Kidney epithelial cell (primary cell): ENCODE measurements around the gene KIFC3. TPM values are rescaled to one million over a fixed set of nuclear protein-coding genes. Genes with fewer than 3 reads are reported as not detected.

Source experiments
- DNase-seq: peaks from one replicate; pipeline ENCODE4 v3.0.0-alpha.2; 2010; ENCODE audit warnings: low read depth
- H3K27me3 ChIP-seq: 2 replicates; pipeline ENCODE4 v1.6.0; 2011; ENCODE audit warnings: low read length; ENCODE audit not compliant: control insufficient read depth, insufficient read depth
- H3K36me3 ChIP-seq: 2 replicates; pipeline ENCODE4 v1.5.1; 2011; ENCODE audit warnings: low read length; ENCODE audit not compliant: control insufficient read depth, insufficient read depth
- H3K4me3 ChIP-seq: 2 replicates; pipeline ENCODE4 v1.5.1; 2011; ENCODE audit warnings: low read depth, mild to moderate bottlenecking, control low read depth, low read length
- CTCF ChIP-seq: IDR thresholded peaks from 2 replicates; pipeline ENCODE4 v1.5.1; 2011; ENCODE audit warnings: mild to moderate bottlenecking, moderate library complexity, low read length, control low read depth, inconsistent platforms; ENCODE audit not compliant: insufficient read depth, poor library complexity, severe bottlenecking
- total RNA-seq: library from RNA; depleted of rRNA; stranded (reverse); fragments of >200 nt; gene quantifications from 2 replicates; pipeline ENCODE4 v1.2.3, GENCODE V29; 2015

The KIFC3 gene
- total RNA-seq, 1 donor from 2014 or later, result 84.9 TPM

GRCh38 chr16:57826706-57827625 is 24.7 kb upstream of the KIFC3 start:
- no peak for DNase-seq
- no peak for TF ChIP-seq CTCF
- H3K36me3 ChIP-seq, result no peaks in the 10 kb centered on the region
- H3K27me3 ChIP-seq, result no peaks in the 10 kb centered on the region
- H3K4me3 ChIP-seq, result no peak overlapping the region

DNA sequence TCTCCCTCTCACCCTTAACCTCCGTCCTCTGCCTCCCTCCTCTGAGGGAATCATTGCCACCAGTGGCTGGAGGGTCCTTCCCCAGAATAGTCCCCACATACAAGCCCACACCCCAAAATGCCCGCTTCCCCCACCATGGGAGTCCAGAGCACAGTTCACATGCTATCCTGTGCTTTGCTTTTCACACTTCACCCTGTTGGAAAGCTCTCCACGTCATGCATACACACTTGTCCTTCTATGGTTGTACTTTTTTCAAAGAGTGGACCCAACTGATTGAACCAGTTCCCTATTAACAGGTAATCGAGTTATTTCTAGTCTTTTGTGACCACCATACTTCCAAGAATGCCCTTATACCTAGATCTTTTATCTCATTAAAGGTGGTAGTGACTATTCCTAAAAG is 23.8 kb upstream of the KIFC3 start:
- no peak for DNase-seq
- no peak for TF ChIP-seq CTCF
- Histone ChIP-seq H3K27me3 (no peaks in the 10 kb centered on the region), H3K4me3 (no peak overlapping the region), H3K36me3 (no peaks in the 10 kb centered on the region)

GRCh38 chr16:57825298-57826044 is 23.2 kb upstream of the KIFC3 start:
- no peak for DNase-seq
- no peak overlapping the region for H3K4me3 ChIP-seq
- H3K27me3 ChIP-seq, result no peaks in the 10 kb centered on the region
- TF ChIP-seq CTCF, result no peak
- no peaks in the 10 kb centered on the region for H3K36me3 ChIP-seq

- Histone ChIP-seq H3K4me3 (no peak overlapping the region), H3K36me3 (no peaks in the 10 kb centered on the region), H3K27me3 (no peaks in the 10 kb centered on the region)
- no peak for TF ChIP-seq CTCF
- DNase-seq, result no peak
Observed at GRCh38 chr16:57824888-57825287, 22.6 kb upstream of the KIFC3 start.

- DNase-seq, result no peak
- no peak for TF ChIP-seq CTCF
- Histone ChIP-seq H3K4me3 (no peak overlapping the region), H3K27me3 (no peaks in the 10 kb centered on the region), H3K36me3 (no peaks in the 10 kb centered on the region)
Observed at GRCh38 chr16:57823836-57824235, 21.5 kb upstream of the KIFC3 start.
